ENCODE measurements around the gene LAMTOR2. TPM values are rescaled to one million over a fixed set of nuclear protein-coding genes. Genes with fewer than 3 reads are reported as not detected.
A peak's percentile ranks its signal among the peaks of the same experiment; 100 is the strongest.

Gene LAMTOR2
- total and polyA plus RNA-seq, 10 of the 15 experiments (the other 5 are each of a cell fraction or from before 2014, with no cell fraction given), result 71.9 to 264 (median 97.0) TPM

DNA sequence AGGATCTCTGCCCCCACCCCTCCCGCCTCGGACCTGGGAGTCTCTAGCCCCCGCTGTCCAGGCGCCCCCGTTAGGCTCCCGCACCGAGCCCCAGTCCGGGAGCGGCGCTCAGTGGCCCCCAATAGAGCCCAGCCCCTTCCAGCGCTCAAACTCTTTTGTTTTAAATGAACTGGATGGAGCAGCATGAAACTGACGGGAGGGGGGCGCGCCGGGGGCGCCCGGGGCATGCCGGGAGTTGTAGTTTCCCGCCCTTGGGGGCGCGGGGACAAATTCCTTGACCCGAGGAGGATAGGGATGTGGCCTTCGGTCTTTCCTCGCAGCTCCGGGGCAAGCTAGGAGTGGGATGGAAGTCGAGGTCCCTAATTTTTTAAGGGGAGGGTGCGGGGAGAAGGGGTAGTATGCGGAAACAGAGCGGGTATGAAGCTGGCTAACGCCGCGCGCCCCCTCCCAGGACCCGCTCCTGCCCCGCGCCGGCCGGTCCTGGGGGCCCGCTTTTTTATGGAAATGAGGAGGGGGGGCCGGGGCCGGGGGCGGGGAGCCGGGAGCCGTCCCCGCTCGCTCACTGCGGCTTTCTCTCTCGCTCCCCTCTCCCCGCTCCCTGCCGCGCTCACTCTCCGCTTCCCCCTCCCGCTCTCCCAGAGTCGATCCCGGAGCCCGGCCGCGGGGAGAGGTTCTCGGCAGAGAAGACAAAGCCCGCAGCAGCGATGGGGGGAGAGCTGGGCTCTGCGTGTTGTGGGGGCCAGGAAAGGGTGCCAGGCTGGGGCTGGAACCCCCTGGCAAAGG, 27.9 kb downstream of the LAMTOR2 start, which contains the start of gene MEX3A (continued):
- TF ChIP-seq, protein P1, sequence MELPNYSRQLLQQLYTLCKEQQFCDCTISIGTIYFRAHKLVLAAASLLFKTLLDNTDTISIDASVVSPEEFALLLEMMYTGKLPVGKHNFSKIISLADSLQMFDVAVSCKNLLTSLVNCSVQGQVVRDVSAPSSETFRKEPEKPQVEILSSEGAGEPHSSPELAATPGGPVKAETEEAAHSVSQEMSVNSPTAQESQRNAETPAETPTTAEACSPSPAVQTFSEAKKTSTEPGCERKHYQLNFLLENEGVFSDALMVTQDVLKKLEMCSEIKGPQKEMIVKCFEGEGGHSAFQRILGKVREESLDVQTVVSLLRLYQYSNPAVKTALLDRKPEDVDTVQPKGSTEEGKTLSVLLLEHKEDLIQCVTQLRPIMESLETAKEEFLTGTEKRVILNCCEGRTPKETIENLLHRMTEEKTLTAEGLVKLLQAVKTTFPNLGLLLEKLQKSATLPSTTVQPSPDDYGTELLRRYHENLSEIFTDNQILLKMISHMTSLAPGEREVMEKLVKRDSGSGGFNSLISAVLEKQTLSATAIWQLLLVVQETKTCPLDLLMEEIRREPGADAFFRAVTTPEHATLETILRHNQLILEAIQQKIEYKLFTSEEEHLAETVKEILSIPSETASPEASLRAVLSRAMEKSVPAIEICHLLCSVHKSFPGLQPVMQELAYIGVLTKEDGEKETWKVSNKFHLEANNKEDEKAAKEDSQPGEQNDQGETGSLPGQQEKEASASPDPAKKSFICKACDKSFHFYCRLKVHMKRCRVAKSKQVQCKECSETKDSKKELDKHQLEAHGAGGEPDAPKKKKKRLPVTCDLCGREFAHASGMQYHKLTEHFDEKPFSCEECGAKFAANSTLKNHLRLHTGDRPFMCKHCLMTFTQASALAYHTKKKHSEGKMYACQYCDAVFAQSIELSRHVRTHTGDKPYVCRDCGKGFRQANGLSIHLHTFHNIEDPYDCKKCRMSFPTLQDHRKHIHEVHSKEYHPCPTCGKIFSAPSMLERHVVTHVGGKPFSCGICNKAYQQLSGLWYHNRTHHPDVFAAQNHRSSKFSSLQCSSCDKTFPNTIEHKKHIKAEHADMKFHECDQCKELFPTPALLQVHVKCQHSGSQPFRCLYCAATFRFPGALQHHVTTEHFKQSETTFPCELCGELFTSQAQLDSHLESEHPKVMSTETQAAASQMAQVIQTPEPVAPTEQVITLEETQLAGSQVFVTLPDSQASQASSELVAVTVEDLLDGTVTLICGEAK (IDR thresholded peaks at IDR 0.05; ENCODE audit: borderline replicate concordance), result no peak
- TF ChIP-seq, protein P2, sequence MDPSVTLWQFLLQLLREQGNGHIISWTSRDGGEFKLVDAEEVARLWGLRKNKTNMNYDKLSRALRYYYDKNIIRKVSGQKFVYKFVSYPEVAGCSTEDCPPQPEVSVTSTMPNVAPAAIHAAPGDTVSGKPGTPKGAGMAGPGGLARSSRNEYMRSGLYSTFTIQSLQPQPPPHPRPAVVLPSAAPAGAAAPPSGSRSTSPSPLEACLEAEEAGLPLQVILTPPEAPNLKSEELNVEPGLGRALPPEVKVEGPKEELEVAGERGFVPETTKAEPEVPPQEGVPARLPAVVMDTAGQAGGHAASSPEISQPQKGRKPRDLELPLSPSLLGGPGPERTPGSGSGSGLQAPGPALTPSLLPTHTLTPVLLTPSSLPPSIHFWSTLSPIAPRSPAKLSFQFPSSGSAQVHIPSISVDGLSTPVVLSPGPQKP (IDR thresholded peaks at IDR 0.05; ENCODE audit: low read depth, low read length), result no peak
- TF ChIP-seq ASH2L (IDR thresholded peaks at IDR 0.05; ENCODE audit: borderline replicate concordance, low read depth) (no peak), POLR2A (IDR thresholded peaks at IDR 0.05; ENCODE audit: low read depth, low read length) (no peak), CHD2 (IDR thresholded peaks at IDR 0.05; ENCODE audit: borderline replicate concordance, low read depth, low read length) (no peak), ETV6 (conservative IDR thresholded peaks at IDR 0.05 in 1 of 2, IDR thresholded peaks at IDR 0.05 in 1 of 2; ENCODE audit: borderline replicate concordance in 1 of 2, low read depth in 1 of 2) (no peak), YY1 (IDR thresholded peaks at IDR 0.05; ENCODE audit: low read depth, low read length) (peak; percentile 89), MYB (IDR thresholded peaks at IDR 0.05; ENCODE audit: borderline replicate concordance, low read depth, low read length) (no peak), ZNF24 (IDR thresholded peaks at IDR 0.05) (no peak), STAT1 (conservative IDR thresholded peaks at IDR 0.05) (no peak), NRF1 (conservative IDR thresholded peaks at IDR 0.05; ENCODE audit: low read depth, low read length) (no peak), IKZF2 (IDR thresholded peaks at IDR 0.05) (no peak; a peak in 1 of 4 replicates), EZH2 (IDR thresholded peaks at IDR 0.05; ENCODE audit: borderline replicate concordance, control insufficient read depth, low read depth, low read length) (no peak), ZNF622 (IDR thresholded peaks at IDR 0.05) (no peak), SUZ12 (IDR thresholded peaks at IDR 0.05; ENCODE audit: unreplicated experiment) (no peak), SREBF2 (IDR thresholded peaks at IDR 0.05; ENCODE audit: low read length) (no peak), SMAD5 (IDR thresholded peaks at IDR 0.05; ENCODE audit: low read depth) (no peak)
- TF ChIP-seq, protein P3, sequence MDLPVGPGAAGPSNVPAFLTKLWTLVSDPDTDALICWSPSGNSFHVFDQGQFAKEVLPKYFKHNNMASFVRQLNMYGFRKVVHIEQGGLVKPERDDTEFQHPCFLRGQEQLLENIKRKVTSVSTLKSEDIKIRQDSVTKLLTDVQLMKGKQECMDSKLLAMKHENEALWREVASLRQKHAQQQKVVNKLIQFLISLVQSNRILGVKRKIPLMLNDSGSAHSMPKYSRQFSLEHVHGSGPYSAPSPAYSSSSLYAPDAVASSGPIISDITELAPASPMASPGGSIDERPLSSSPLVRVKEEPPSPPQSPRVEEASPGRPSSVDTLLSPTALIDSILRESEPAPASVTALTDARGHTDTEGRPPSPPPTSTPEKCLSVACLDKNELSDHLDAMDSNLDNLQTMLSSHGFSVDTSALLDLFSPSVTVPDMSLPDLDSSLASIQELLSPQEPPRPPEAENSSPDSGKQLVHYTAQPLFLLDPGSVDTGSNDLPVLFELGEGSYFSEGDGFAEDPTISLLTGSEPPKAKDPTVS (IDR thresholded peaks at IDR 0.05; ENCODE audit: low read depth, low read length), result no peak
- TF ChIP-seq, protein P4, sequence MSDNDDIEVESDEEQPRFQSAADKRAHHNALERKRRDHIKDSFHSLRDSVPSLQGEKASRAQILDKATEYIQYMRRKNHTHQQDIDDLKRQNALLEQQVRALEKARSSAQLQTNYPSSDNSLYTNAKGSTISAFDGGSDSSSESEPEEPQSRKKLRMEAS (IDR thresholded peaks at IDR 0.05; ENCODE audit: low read depth, low read length), result peak; percentile 32; the same call in 1 of the 2 replicates
- TF ChIP-seq, protein P5, sequence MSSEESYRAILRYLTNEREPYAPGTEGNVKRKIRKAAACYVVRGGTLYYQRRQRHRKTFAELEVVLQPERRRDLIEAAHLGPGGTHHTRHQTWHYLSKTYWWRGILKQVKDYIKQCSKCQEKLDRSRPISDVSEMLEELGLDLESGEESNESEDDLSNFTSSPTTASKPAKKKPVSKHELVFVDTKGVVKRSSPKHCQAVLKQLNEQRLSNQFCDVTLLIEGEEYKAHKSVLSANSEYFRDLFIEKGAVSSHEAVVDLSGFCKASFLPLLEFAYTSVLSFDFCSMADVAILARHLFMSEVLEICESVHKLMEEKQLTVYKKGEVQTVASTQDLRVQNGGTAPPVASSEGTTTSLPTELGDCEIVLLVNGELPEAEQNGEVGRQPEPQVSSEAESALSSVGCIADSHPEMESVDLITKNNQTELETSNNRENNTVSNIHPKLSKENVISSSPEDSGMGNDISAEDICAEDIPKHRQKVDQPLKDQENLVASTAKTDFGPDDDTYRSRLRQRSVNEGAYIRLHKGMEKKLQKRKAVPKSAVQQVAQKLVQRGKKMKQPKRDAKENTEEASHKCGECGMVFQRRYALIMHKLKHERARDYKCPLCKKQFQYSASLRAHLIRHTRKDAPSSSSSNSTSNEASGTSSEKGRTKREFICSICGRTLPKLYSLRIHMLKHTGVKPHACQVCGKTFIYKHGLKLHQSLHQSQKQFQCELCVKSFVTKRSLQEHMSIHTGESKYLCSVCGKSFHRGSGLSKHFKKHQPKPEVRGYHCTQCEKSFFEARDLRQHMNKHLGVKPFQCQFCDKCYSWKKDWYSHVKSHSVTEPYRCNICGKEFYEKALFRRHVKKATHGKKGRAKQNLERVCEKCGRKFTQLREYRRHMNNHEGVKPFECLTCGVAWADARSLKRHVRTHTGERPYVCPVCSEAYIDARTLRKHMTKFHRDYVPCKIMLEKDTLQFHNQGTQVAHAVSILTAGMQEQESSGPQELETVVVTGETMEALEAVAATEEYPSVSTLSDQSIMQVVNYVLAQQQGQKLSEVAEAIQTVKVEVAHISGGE (CRISPR knock-in tag; IDR thresholded peaks at IDR 0.05), result no peak

Measured in GM12878 (cell line).